BJ (cell line): ENCODE results near the gene PDPN. TPM values are rescaled to one million over a fixed set of nuclear protein-coding genes. Genes with fewer than 3 reads are reported as not detected.
"Not testable (repeated sequence)": the region's sequence is repeated elsewhere in the genome, so short reads cannot be mapped to it uniquely, and the experiment has no call there.

Experiments
- CTCF ChIA-PET: fragments of 350-600 bp; formaldehyde crosslinking; extraction: SDS; loops from one replicate; lab custom pipeline; 2021; ENCODE audit warnings: antibody characterized with exemption, inconsistent platforms; lab: Yijun Ruan, JAX
- POLR2A ChIA-PET: fragments of 300-600 bp; sonication (Branson Sonifier 250); formaldehyde crosslinking; extraction: SDS; loops from one replicate; lab custom pipeline; 2021; ENCODE audit warnings: antibody characterized with exemption; lab: Charles Lee
- DNase-seq: peaks from one replicate; pipeline ENCODE4 v3.0.0-alpha.2; 2011; ENCODE audit warnings: low read depth
- H3K27me3 ChIP-seq: 2 replicates; pipeline ENCODE4 v1.6.0; 2011; ENCODE audit warnings: low read length; ENCODE audit not compliant: control insufficient read depth, insufficient read depth
- H3K36me3 ChIP-seq: 2 replicates; pipeline ENCODE4 v1.5.1; 2011; ENCODE audit warnings: low read length; ENCODE audit not compliant: control insufficient read depth, insufficient read depth
- H3K4me3 ChIP-seq: 2 replicates; pipeline ENCODE4 v1.5.1; 2011; ENCODE audit warnings: low read depth, mild to moderate bottlenecking, control low read depth, low read length
- polyA plus RNA-seq: library from polyadenylated mRNA; depleted of rRNA; stranded (reverse); fragments of >200 nt; gene quantifications from 2 replicates; pipeline ENCODE4 v1.2.3, GENCODE V29; 2011
- TF ChIP-seq, protein P1 (sequence below): IDR thresholded peaks from 2 replicates; pipeline ENCODE4 v1.5.1; 2011; ENCODE audit warnings: low read depth, mild to moderate bottlenecking, control low read depth, inconsistent platforms, low read length, moderate library complexity; ENCODE audit not compliant: insufficient read depth

Gene PDPN
- polyA plus RNA-seq, 1 experiment: 0.33 TPM

DNA sequence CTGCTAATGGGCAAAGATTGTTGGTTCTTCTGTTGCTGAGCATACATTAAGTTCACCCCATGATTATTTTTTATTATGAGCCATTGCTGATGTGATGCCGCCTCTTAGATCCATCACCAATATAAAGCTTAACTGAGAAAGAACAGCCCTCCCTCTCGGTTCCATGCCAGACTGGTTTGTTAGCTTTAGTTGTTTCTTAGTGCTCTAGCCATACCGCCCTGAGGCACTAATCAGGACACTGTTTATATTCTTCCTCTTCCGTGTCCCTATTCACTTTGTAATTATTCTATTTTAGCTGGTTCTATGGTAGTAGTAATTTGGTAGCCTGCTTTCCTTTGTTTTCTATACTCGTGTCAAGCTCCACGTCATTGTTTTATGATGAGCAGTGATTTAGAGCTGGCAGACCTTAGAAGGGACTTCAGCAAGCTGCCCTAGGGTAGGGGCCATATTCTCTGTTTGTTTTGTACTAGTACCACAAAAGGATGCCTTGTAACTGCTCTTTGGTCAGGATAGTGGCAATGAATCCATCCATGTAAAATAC lies 27.3 kb upstream of the PDPN start:
- DNase-seq: no peak

DNA sequence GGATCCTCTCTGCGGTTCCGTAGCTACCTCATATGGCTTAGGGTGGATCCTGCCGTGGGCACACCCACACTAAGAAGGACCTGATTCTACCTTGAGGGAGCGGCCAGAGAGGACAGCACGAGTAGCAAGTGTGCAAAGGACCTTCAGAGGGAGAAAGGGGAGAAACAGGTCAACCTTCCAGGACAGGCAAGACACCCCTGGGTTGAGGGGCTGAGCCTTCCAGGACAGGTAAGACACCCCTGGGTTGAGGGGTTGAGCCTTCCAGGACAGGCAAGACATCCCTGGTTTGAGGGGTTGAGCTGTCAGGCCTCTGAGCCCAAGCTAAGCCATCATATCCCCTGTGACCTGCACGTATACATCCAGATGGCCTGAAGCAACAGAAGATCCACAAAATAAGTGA lies 23.1 kb upstream of the PDPN start:
- no peaks in the 10 kb centered on the region for H3K36me3 ChIP-seq
- TF ChIP-seq, protein P1, sequence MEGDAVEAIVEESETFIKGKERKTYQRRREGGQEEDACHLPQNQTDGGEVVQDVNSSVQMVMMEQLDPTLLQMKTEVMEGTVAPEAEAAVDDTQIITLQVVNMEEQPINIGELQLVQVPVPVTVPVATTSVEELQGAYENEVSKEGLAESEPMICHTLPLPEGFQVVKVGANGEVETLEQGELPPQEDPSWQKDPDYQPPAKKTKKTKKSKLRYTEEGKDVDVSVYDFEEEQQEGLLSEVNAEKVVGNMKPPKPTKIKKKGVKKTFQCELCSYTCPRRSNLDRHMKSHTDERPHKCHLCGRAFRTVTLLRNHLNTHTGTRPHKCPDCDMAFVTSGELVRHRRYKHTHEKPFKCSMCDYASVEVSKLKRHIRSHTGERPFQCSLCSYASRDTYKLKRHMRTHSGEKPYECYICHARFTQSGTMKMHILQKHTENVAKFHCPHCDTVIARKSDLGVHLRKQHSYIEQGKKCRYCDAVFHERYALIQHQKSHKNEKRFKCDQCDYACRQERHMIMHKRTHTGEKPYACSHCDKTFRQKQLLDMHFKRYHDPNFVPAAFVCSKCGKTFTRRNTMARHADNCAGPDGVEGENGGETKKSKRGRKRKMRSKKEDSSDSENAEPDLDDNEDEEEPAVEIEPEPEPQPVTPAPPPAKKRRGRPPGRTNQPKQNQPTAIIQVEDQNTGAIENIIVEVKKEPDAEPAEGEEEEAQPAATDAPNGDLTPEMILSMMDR: no peak
- ChIA-PET POLR2A (no interaction called here), CTCF (no interaction called here)
- no peak for DNase-seq
- no peak overlapping the region for H3K4me3 ChIP-seq
- no peaks in the 10 kb centered on the region for H3K27me3 ChIP-seq

More for the DNA sequence above, 27.3 kb upstream of the PDPN start:
- Histone ChIP-seq H3K36me3 (no peaks in the 10 kb centered on the region), H3K27me3 (no peaks in the 10 kb centered on the region), H3K4me3 (no peak overlapping the region)
- CTCF ChIA-PET: no interaction called here
- POLR2A ChIA-PET: no interaction called here
- TF ChIP-seq, protein P1: no peak

DNA sequence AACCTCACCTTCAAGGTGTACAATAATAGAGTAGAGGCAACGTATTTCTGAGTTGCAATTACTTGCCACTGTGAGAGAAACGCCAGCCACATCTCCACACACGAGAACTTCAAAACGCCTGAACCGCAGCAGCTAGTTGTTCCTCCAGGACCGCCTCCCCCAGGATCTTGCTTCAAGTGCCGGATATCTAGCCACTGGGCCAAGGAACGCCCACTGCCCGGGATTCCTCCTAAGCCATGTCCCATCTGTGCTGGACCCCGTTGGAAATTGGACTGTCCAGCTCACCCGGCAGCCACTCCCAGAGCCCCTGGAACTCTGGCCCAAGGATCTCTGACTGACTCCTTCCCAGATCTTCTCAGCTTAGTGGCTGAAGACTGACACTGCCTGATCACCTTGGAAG lies 20.7 kb upstream of the PDPN start:
- DNase-seq, H3K27me3 ChIP-seq, POLR2A ChIA-PET, H3K4me3 ChIP-seq, CTCF ChIA-PET, H3K36me3 ChIP-seq: not testable (repeated sequence)

GRCh38 chr1:13564073-13564472 lies 19.6 kb upstream of the PDPN start:
- TF ChIP-seq, protein P1: no peak
- no peaks in the 10 kb centered on the region for H3K36me3 ChIP-seq
- no peak for DNase-seq
- POLR2A ChIA-PET: no interaction called here
- no peak overlapping the region for H3K4me3 ChIP-seq
- H3K27me3 ChIP-seq: no peaks in the 10 kb centered on the region
- CTCF ChIA-PET: no interaction called here

GRCh38 chr1:13570435-13570834 lies 13.2 kb upstream of the PDPN start:
- H3K36me3 ChIP-seq, DNase-seq, H3K4me3 ChIP-seq, H3K27me3 ChIP-seq, CTCF ChIA-PET, POLR2A ChIA-PET: not testable (repeated sequence)

- POLR2A ChIA-PET: no interaction called here
- DNase-seq: no peak
- TF ChIP-seq, protein P1: no peak
- Histone ChIP-seq H3K36me3 (no peaks in the 10 kb centered on the region), H3K27me3 (no peaks in the 10 kb centered on the region), H3K4me3 (no peak overlapping the region)
- CTCF ChIA-PET: no interaction called here
These were observed 12.7 kb upstream of the PDPN start for GRCh38 chr1:13570924-13571323.
